Testis (tissue), 3 donors: ENCODE data around the gene CPVL. TPM values are rescaled to one million over a fixed set of nuclear protein-coding genes. Genes with fewer than 3 reads are reported as not detected.

ENCODE experiments used
- DNase-seq: peaks from one replicate; pipeline ENCODE4 v3.0.0-alpha.2; 2019
- H3K27ac ChIP-seq, 2 donors: fragments of 200-600 bp; sonication (generic); one replicate each; pipeline ENCODE4 v1.5.1; 2019
- H3K27me3 ChIP-seq: fragments of 200-600 bp; sonication (generic); one replicate; pipeline ENCODE4 v1.5.1; 2019
- H3K36me3 ChIP-seq: fragments of 200-600 bp; sonication (generic); one replicate; pipeline ENCODE4 v1.5.1; 2017; ENCODE audit warnings: low read depth; ENCODE audit errors: missing control alignments
- H3K4me1 ChIP-seq: fragments of 200-600 bp; sonication (generic); one replicate; pipeline ENCODE4 v1.5.1; 2019
- H3K4me3 ChIP-seq, 2 donors: fragments of 200-600 bp; sonication (generic); one replicate each; pipeline ENCODE4 v1.5.1; 2017 to 2019
- H3K9me3 ChIP-seq: fragments of 200-600 bp; sonication (generic); one replicate; pipeline ENCODE4 v1.5.1; 2017
- POLR2A ChIP-seq: fragments of 450-650 bp; IDR thresholded peaks from one replicate; pipeline ENCODE4 v1.6.1; 2017; ENCODE audit warnings: antibody characterized with exemption, mild to moderate bottlenecking, moderate library complexity
- WGBS, 2 donors: methylation state at CpG; one replicate each; pipeline ENCODE4 v1.1.5; 2018; 5-methylcytosine and 5-hydroxymethylcytosine counted together
- intact Hi-C: fragments of 100-400 bp; cut with DNase I; formaldehyde crosslinking; loops from one replicate; pipeline ENCODE4 v1.15.1; 2023; ENCODE audit warnings: low total_unique reads
- polyA plus RNA-seq: library from polyadenylated mRNA; stranded (reverse); fragments of 350-450 nt; fragmentation: Illumina TruSeq; extraction: RNeasy Lipid Tissue Mini Kit (QIAGEN cat#74804); gene quantifications from one replicate; pipeline ENCODE4 v1.2.3, GENCODE V29; 2014; ENCODE audit warnings: low read depth, low replicate concordance; ENCODE audit not compliant: insufficient read depth
- total RNA-seq, 2 donors: library from RNA; depleted of rRNA; stranded (reverse); fragments of >200 nt; gene quantifications; one replicate each; pipeline ENCODE4 v1.2.3, GENCODE V29; 2016
- TF ChIP-seq, protein P1 (sequence below), 3 experiments: fragments of 450-650 bp in 2 of 3; fragments of 200-600 bp in 1 of 3; sonication (generic) in 1 of 3; IDR thresholded peaks; one replicate each; pipeline ENCODE4 v1.5.1; 2016 to 2019; ENCODE audit warnings: antibody characterized with exemption in 3 of 3, mild to moderate bottlenecking in 2 of 3, moderate library complexity in 1 of 3

CPVL gene
- total and polyA plus RNA-seq, 3 donors from 2014 or later: 26.6 to 55.1 (median 51.1) TPM

DNA sequence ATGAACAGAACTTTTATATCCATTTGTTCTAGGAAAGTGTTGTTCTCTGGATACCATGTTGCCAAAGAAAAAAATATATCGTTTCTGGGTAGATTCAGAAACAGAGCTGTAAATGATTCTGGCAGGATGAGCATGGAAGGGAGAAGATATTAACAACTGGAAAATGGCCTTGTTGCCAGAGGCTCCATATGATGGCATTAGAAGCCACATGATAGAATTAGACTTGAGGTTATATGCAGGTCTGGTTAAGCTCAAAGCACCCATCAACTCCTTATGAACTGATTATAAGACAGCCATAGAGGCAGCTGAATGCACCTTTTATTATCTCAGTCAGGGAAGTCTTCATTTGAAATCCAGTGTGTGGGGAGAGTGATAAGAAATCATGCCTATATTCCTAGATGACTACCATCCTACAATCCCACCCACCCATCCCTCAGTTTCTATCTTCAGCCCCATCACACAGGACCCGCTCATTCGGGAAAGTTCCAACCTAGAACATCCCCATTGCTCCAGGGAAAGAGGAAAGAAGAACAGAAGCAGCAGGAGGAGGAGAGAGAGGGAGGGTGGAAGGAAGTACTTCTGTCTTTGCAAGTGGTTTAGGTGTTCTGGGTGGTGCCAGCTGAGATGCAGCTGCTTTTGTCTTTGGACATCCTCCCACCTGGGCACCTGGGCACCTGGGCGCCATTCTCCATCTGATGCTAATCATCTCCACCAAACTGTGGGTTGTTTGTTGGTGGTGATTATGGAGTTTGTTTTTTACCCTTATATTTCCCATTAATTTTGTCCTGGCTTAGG, 162.7 kb downstream of the CPVL start:
- H3K36me3 ChIP-seq: no peaks in the 10 kb centered on the region
- no peak overlapping the region for H3K27ac ChIP-seq
- no peak overlapping the region for H3K4me3 ChIP-seq
- no peaks in the 10 kb centered on the region for H3K9me3 ChIP-seq
- intact Hi-C loops: no loop called here
- H3K4me1 ChIP-seq: no peaks in the 10 kb centered on the region
- 78% methylated on average over 4 of the region's 4 CpGs for WGBS, 2 donors
- TF ChIP-seq POLR2A: no peak
- TF ChIP-seq, protein P1, sequence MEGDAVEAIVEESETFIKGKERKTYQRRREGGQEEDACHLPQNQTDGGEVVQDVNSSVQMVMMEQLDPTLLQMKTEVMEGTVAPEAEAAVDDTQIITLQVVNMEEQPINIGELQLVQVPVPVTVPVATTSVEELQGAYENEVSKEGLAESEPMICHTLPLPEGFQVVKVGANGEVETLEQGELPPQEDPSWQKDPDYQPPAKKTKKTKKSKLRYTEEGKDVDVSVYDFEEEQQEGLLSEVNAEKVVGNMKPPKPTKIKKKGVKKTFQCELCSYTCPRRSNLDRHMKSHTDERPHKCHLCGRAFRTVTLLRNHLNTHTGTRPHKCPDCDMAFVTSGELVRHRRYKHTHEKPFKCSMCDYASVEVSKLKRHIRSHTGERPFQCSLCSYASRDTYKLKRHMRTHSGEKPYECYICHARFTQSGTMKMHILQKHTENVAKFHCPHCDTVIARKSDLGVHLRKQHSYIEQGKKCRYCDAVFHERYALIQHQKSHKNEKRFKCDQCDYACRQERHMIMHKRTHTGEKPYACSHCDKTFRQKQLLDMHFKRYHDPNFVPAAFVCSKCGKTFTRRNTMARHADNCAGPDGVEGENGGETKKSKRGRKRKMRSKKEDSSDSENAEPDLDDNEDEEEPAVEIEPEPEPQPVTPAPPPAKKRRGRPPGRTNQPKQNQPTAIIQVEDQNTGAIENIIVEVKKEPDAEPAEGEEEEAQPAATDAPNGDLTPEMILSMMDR (IDR thresholded peaks at IDR 0.05): no peak
- DNase-seq: no peak
- no peaks in the 10 kb centered on the region for H3K27me3 ChIP-seq

DNA sequence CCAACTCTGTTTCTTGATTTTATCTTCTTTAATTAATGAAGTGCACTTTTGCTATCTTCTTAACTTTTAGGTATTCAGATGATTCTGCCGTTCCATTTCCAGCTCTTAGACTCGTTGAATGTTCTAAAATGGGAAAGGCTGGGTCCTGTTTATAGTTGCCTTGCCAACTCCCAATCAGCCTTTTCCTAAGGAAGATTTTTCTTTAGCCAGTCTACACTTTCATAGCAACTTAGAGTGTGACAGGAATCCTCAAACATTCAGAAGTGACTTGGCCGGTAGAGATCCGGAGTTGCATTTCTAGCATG, 165.2 kb downstream of the CPVL start:
- Histone ChIP-seq H3K4me1 (no peaks in the 10 kb centered on the region), H3K9me3 (no peaks in the 10 kb centered on the region), H3K36me3 (no peaks in the 10 kb centered on the region), H3K27me3 (no peaks in the 10 kb centered on the region), H3K4me3 (no peak overlapping the region), H3K27ac (no peak overlapping the region)
- no peak for DNase-seq
- TF ChIP-seq POLR2A: no peak
- TF ChIP-seq, protein P1 (IDR thresholded peaks at IDR 0.05): no peak
- WGBS, 2 donors: 78 to 81% methylated on average over 4 of the region's 4 CpGs
- intact Hi-C loops: no loop called here

DNA sequence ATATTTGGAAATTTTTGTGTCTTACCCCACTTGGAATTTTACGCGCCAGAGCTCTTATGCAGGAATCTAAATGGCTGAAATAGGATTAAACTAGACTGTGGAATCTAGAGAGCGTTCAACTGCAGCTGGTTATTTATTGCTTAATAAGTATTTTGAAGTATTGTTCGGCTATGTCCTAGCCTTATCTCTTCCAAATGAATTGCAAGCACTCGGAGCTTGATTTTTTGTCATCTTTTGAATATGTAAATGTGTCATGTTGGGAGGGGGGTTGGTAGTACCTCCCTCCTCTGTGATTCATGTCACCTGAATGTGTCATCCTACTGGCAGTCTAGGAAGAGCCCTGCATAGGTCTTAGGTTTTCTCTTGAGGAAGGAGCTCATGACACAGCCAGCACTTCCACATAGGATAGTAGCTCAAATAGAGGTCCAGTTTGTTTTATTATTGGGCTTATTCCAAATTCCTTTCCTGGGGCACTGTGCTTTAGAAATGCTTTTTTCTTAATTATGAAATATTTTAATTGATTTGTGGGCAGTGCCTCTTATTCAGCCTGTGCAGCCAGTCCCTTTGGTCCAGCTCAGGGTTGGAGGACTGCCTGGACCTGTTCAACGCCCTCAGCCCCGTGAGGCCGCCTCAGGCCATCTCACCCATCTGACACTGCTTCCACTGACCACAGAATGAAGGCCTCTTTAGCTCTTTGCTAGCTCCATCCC, 165.7 kb downstream of the CPVL start:
- Histone ChIP-seq H3K27me3 (no peaks in the 10 kb centered on the region), H3K4me3 (no peak overlapping the region), H3K36me3 (no peaks in the 10 kb centered on the region), H3K27ac (no peak overlapping the region), H3K9me3 (no peaks in the 10 kb centered on the region), H3K4me1 (no peaks in the 10 kb centered on the region)
- 76 to 89% methylated on average over 8 of the region's 8 CpGs for WGBS, 2 donors
- DNase-seq: no peak
- intact Hi-C loops: no loop called here
- TF ChIP-seq, protein P1 (IDR thresholded peaks at IDR 0.05): no peak
- no peak for TF ChIP-seq POLR2A

DNA sequence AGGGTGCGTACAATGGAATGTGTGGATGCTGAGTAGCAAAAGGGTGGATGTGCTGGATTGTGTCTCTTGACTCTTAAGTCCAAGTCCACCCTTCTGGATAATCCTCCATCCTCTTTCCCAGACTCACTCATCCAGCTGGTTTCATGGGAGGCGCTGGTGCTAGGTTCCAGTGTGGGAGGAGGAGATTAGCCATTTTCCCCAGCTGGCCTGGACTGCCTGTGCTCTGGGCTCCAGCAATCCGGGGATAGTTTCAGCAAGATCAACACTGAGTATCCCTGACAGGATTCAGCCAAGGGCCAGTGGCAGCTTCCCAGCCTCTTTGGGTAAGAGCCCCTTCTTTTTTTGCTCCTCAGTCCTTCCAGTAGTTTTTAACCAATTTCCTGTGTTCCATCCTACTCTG, 166.6 kb downstream of the CPVL start:
- DNase-seq: no peak
- no peaks in the 10 kb centered on the region for H3K36me3 ChIP-seq
- TF ChIP-seq POLR2A: no peak
- TF ChIP-seq, protein P1 (IDR thresholded peaks at IDR 0.05): no peak
- intact Hi-C loops: no loop called here
- H3K27me3 ChIP-seq: no peaks in the 10 kb centered on the region
- no peak overlapping the region for H3K4me3 ChIP-seq
- WGBS, 2 donors: 71 to 80% methylated on average over 3 of the region's 3 CpGs
- H3K27ac ChIP-seq: no peak overlapping the region
- H3K9me3 ChIP-seq: no peaks in the 10 kb centered on the region
- no peaks in the 10 kb centered on the region for H3K4me1 ChIP-seq
